ENCODE measurements around the gene UGT1A6.

GRCh38 chr2:233817361-233817911, 124.7 kb downstream of the UGT1A6 start:
- TF ChIP-seq EZH2phosphoT487 (IDR thresholded peaks at IDR 0.05; ENCODE audit: low read length) (no peak), CTCF (IDR thresholded peaks at IDR 0.05; ENCODE audit: low read length) (no peak), EZH2 (optimal IDR thresholded peaks at IDR 0.05; ENCODE audit: low read depth, low read length) (no peak)

Data from MM.1S (cell line).